PC-9 (cell line): Measurements from ENCODE around the gene ZNF860.

Experiments
- EZH2 ChIP-seq: fragments of 200-600 bp; sonication (generic); IDR thresholded peaks from 2 replicates; pipeline ENCODE4 v1.8.0; 2017; ENCODE audit warnings: antibody characterized with exemption, low read depth
- TF ChIP-seq, protein P1 (sequence below): fragments of 200-600 bp; sonication (generic); conservative IDR thresholded peaks from 2 replicates; pipeline ENCODE4 v1.6.1; 2017; ENCODE audit warnings: mixed run types, antibody characterized with exemption, mild to moderate bottlenecking, moderate library complexity

DNA sequence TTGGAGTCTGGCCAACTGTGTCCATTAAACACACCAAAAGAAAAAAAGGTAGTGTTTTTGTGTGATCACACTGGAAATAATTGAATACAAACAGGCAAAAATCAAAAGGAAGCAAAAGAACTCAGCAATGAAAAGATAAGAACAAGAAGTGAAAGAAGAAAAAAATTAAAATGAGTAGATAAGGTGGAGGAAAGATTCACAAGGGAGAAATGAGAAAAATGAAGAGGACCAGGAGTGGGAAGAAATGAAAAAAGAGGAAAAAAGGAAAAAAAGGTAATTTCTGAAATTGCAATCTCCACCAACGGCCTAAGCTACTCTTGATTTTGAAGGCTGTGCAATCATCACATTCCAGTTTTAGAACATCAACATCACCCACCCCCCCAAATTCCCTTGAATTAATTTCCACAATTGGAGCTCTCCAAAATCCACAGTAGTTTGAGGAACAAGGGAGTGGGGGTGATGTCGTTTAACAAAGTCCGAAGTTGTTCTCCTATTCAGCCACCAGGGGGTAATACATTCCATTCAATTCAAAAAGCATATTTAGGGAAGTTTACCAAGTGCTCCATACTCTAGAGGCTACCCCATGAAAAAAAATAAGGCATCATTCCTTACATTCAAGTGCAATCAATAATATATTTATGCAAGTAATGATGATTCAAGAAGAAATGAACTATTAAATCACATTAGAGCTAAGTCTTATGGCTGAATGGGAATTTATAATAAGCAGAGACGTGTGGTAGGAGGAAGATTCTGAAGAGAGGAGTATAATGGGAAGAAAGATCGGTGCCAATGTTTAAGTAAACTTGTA, 37.4 kb downstream of the ZNF860 start:
- TF ChIP-seq, protein P1, sequence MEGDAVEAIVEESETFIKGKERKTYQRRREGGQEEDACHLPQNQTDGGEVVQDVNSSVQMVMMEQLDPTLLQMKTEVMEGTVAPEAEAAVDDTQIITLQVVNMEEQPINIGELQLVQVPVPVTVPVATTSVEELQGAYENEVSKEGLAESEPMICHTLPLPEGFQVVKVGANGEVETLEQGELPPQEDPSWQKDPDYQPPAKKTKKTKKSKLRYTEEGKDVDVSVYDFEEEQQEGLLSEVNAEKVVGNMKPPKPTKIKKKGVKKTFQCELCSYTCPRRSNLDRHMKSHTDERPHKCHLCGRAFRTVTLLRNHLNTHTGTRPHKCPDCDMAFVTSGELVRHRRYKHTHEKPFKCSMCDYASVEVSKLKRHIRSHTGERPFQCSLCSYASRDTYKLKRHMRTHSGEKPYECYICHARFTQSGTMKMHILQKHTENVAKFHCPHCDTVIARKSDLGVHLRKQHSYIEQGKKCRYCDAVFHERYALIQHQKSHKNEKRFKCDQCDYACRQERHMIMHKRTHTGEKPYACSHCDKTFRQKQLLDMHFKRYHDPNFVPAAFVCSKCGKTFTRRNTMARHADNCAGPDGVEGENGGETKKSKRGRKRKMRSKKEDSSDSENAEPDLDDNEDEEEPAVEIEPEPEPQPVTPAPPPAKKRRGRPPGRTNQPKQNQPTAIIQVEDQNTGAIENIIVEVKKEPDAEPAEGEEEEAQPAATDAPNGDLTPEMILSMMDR, result peak; percentile 75
- no peak for TF ChIP-seq EZH2
